GM10266 (cell line): ENCODE data around the gene SND1.
A peak's percentile ranks its signal among the peaks of the same experiment; 100 is the strongest.

Source experiments
- DNase-seq: peaks from one replicate; pipeline ENCODE4 v3.0.0; 2012; ENCODE audit errors: extremely low spot score
- CTCF ChIP-seq: IDR thresholded peaks from 2 replicates; pipeline ENCODE4 v1.5.1; 2012; ENCODE audit warnings: mild to moderate bottlenecking, low read depth; ENCODE audit not compliant: control insufficient read depth, insufficient read depth; ENCODE audit errors: missing control alignments

The SND1 gene

GRCh38 chr7:128025380-128025779, 373.4 kb downstream of the SND1 start:
- DNase-seq = no peak
- no peak for TF ChIP-seq CTCF

GRCh38 chr7:128025819-128026218, 373.8 kb downstream of the SND1 start:
- DNase-seq = no peak
- no peak for TF ChIP-seq CTCF

- no peak for DNase-seq
- TF ChIP-seq CTCF = no peak
These were observed 374.6 kb downstream of the SND1 start for GRCh38 chr7:128026551-128026950.

- DNase-seq = no peak
- TF ChIP-seq CTCF = no peak
These were observed 375.5 kb downstream of the SND1 start for GRCh38 chr7:128027485-128027980.

GRCh38 chr7:128029405-128029995, 377.5 kb downstream of the SND1 start:
- DNase-seq = no peak
- no peak for TF ChIP-seq CTCF

- TF ChIP-seq CTCF = no peak
- no peak for DNase-seq
These were observed 378.3 kb downstream of the SND1 start for GRCh38 chr7:128030263-128030653.

GRCh38 chr7:128030654-128031611, 378.9 kb downstream of the SND1 start, which contains the start of gene LRRC4:
LRRC4 (minus strand) TSS chr7:128031437; CDS start chr7:128030640, 797 bp downstream.
- no peak for TF ChIP-seq CTCF
- peak; percentile 78 for DNase-seq
